22Rv1 (cell line): Measurements from ENCODE around the gene RPS18.

Experiments used
- H3K27ac ChIP-seq: fragments of 450-650 bp; 2 replicates; pipeline ENCODE4 v1.5.1; 2017
- ZFX ChIP-seq: fragments of 450-650 bp; IDR thresholded peaks from 2 replicates; pipeline ENCODE4 v1.6.1; 2017; ENCODE audit warnings: antibody characterized with exemption, borderline replicate concordance
- TF ChIP-seq, protein P1 (sequence below): fragments of 450-650 bp; IDR thresholded peaks from 2 replicates; pipeline ENCODE4 v1.5.1; 2017; ENCODE audit warnings: mild to moderate bottlenecking

RPS18 gene

DNA sequence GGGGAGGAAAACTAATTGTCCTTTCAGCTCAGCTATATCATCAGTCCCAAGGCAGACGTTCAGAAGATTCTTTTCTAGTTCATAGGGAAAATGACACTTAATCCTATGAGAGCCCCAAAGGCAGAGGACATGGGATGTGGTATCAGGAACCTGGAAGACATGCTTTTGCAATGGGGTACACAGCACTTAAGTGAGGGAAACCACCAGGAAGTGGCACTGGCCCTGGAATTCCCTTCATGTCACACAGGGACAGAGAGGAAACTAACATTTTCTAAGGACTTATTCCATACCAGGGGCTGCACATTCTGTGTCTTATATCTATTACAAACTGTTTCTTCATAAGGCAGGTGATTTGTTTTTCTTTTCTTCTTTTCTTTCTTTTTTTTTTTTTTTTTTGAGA, 28.4 kb upstream of the RPS18 start:
- TF ChIP-seq ZFX = no peak
- TF ChIP-seq, protein P1, sequence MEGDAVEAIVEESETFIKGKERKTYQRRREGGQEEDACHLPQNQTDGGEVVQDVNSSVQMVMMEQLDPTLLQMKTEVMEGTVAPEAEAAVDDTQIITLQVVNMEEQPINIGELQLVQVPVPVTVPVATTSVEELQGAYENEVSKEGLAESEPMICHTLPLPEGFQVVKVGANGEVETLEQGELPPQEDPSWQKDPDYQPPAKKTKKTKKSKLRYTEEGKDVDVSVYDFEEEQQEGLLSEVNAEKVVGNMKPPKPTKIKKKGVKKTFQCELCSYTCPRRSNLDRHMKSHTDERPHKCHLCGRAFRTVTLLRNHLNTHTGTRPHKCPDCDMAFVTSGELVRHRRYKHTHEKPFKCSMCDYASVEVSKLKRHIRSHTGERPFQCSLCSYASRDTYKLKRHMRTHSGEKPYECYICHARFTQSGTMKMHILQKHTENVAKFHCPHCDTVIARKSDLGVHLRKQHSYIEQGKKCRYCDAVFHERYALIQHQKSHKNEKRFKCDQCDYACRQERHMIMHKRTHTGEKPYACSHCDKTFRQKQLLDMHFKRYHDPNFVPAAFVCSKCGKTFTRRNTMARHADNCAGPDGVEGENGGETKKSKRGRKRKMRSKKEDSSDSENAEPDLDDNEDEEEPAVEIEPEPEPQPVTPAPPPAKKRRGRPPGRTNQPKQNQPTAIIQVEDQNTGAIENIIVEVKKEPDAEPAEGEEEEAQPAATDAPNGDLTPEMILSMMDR = no peak
- H3K27ac ChIP-seq = no peak overlapping the region

DNA sequence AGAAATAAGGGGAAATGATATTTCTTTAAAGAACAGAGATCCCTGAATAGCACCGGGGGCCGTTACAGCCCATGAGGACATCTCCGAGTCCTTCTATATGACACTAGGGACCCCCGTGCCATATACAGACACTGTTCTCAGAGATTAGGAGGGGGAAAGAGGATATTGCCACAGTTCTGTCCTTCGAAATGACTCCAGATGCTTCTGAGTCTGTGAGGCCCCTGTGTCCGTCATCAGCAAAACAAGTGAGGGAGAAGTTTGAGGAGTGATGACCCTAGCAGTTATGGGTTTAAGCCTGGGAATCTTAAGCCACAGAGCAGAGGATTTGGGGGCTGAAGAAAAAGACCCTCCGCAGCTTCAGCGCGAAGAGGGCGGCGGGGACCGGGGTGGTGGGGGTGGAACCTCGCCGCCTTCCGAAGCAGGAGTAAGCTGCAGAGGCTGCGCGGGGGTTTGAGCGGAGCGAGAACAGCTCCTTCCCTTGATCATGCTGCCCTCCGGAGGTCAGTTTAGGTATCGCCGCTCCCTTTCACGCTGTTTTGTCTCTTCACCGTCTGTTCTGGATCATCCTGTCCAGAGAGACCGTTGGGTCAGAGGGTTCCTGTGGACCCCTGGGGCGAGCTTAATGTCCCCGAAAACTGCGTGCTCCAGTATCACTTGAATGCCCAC, 23.8 kb upstream of the RPS18 start:
- TF ChIP-seq, protein P1 = peak; percentile 87
- no peak for TF ChIP-seq ZFX
- peak overlapping the region; percentile 94 for H3K27ac ChIP-seq

DNA sequence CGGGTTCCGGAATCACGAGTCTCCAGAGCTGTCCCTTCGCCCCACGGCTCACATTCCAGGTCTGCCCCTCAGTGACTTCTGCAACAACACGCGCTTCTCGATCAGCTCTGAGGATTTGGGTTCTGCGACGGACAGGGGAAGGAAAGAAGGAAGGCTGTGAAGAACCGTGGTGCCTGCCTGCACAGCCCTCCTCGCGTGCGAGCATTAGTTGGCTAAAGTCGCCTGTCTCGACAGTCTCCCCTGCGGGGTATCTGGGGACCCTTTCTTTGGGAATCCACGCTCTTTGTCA, 23.3 kb upstream of the RPS18 start:
- H3K27ac ChIP-seq = peak overlapping the region; percentile 94
- TF ChIP-seq, protein P1 = peak; percentile 55
- TF ChIP-seq ZFX = no peak

DNA sequence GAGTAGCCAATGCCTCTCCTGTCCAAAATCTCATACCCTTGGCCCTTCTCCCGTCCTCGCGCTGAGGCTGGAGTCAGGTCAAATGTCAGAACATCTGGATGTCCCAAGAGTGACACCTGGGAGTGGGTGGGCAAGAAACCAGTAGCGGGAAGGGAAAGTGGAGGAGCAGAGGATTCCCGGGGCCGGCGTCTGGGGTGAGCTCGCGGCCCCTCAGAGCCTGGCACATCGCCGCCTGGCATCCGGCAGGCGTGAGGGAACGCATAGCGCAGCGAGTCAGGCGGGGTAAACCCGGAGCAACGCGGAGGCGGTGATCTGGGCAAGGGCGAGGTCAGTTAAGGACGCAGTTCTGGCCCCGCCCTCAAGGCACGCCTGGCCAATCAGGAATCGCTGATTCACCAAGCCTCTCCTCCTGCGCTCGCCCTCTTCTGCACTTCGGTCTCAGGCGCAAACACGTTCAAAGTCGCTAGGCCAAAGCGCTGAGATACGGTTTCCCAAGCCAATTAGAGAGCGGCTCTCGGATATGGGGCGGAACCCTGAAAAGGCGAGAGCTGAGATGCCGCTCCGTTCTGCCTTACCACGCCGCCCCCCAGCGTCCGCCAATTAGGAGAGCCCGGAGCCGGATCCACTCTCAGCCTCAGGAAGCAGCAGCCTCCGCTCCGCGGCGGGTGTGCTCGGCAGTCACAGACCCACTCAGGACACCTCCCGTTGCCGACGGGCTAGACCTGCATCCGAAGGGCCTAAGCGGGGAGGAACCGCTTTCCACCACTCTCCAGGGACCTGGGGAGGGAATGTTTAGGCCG, 22.7 kb upstream of the RPS18 start:
- peak overlapping the region; percentile 94 for H3K27ac ChIP-seq
- no peak for TF ChIP-seq ZFX
- TF ChIP-seq, protein P1 = no peak

DNA sequence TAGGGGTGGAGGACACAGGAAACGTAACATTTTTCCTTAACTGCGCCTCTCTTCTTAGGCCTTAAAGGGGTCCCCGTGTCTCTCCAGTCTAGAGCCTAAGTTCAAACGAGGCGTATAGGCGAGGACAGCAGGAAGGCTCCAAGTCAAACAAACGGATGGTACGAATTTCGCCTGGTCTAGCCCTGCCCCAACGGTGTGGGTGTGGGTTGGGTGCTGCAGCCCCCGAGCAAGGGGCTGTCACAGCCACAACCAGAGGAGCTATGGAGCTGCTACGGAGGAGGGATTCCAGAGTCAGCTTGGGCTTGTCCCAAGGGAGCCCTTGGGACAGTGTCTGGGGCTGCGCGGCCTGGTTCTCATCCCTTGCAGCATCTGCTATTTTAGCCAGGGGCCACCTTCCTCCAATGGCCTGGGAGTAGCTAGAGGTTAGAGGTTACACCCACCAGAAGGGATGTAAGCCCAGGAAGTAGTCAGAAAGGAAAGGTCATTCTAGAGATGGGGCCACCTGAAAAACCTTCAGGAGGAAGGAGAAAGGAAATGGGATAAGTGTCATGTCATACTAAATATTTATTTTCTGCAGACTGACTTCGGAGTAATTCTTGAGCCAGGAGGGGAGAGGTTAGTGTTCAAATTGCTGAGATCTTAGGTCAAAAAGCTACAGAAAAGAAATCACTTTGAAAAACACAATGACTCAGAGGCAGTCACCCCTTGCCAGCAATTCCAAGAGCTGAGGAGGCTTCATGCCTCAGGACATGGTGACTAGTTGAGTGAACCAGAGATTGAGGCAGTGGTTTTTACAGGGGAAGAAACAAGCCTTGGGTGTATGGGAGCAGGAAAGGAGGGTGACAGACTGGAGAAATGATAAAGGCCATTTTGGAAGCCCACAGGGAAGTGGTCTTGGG, 21.9 kb upstream of the RPS18 start:
- peak overlapping the region; percentile 94 for H3K27ac ChIP-seq
- no peak for TF ChIP-seq ZFX

DNA sequence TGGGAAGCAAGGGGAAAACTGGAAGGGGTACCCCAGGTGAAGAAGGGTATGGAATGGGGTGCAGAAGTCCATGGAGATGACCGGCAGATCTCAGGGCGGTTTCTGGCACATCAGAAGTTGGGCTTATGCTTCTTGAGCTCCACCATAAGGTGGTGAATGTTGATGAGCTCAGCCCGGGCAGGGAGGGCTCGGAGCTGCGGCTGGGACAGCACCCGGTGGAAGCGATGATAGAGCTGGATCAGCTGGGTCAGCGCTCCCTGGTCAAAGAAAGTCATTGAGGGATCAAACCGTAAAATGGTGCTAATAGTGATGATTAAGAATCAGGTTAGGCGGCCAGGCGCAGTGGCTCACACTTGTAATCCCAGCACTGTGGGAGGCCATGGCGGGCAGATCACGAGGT, 21.1 kb upstream of the RPS18 start:
- H3K27ac ChIP-seq = peak overlapping the region; percentile 94
- no peak for TF ChIP-seq ZFX
- TF ChIP-seq, protein P1 = no peak

DNA sequence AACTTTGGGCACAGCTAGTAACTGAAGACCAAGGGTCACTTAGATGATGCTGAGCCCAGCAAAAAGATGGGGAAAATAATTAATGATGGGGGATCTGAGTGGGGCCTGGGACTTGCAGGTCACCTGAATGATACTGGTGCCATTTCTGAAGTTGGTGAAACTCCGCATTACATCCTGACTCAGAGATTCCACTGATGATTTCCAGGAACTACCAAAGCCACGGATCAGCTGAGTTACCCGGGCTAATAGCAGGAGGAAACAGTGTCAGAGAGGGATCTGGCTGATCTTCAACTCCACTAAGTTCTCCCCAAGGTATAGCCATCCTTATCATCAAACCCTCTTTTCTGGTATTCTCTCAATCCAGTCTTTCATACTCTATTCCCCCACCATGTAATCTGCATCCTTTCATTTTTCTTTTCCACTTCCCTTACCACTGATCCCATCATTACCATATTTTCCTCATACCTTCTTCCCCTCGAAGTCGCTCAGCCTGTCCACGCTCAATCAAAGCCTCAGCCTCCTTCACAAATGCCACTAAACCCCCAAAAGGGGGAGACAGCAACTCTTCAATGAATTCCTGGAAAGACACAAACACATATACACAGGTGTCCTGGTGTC, 20.4 kb upstream of the RPS18 start:
- H3K27ac ChIP-seq = no peak overlapping the region

More for the DNA sequence above, 20.4 kb upstream of the RPS18 start:
- no peak for TF ChIP-seq ZFX
- TF ChIP-seq, protein P1 = no peak
